Measurements from ENCODE around the gene VAT1L.

The VAT1L gene

GRCh38 chr16:77877712-77878347 lies 89.5 kb downstream of the VAT1L start:
- Histone ChIP-seq H3K36me3 (no peaks in the 10 kb centered on the region), H4K20me1 (no peaks in the 10 kb centered on the region), H3K4me1 (no peaks in the 10 kb centered on the region), H3K27ac (no peak overlapping the region), H3K27me3 (no peaks in the 10 kb centered on the region), H3K4me2 (no peak overlapping the region), H3K9me3 (no peaks in the 10 kb centered on the region), H3K4me3 (no peak overlapping the region), H3K9ac (no peak overlapping the region)
- no peak for TF ChIP-seq Cebpa-rat (IDR thresholded peaks at IDR 0.05)

GRCh38 chr16:77881355-77882030 lies 93.1 kb downstream of the VAT1L start:
- Histone ChIP-seq H3K36me3 (no peaks in the 10 kb centered on the region), H3K9me3 (no peaks in the 10 kb centered on the region), H4K20me1 (no peaks in the 10 kb centered on the region), H3K27me3 (no peaks in the 10 kb centered on the region), H3K9ac (no peak overlapping the region), H3K4me2 (no peak overlapping the region), H3K4me1 (no peaks in the 10 kb centered on the region), H3K4me3 (no peak overlapping the region), H3K27ac (no peak overlapping the region)
- no peak for TF ChIP-seq Cebpa-rat (IDR thresholded peaks at IDR 0.05)

- H3K27me3 ChIP-seq, result no peaks in the 10 kb centered on the region
- no peaks in the 10 kb centered on the region for H3K36me3 ChIP-seq
- no peak for TF ChIP-seq Cebpa-rat (IDR thresholded peaks at IDR 0.05)
- H3K27ac ChIP-seq, result no peak overlapping the region
- H3K9ac ChIP-seq, result no peak overlapping the region
- no peaks in the 10 kb centered on the region for H4K20me1 ChIP-seq
- no peak overlapping the region for H3K4me2 ChIP-seq
- no peak overlapping the region for H3K4me3 ChIP-seq
- H3K9me3 ChIP-seq, result no peaks in the 10 kb centered on the region
- no peaks in the 10 kb centered on the region for H3K4me1 ChIP-seq
These were observed 94.0 kb downstream of the VAT1L start for GRCh38 chr16:77882358-77882757.

GRCh38 chr16:77885571-77886295 lies 97.4 kb downstream of the VAT1L start:
- no peak for TF ChIP-seq Cebpa-rat (IDR thresholded peaks at IDR 0.05)

GRCh38 chr16:77888871-77889270 lies 100.5 kb downstream of the VAT1L start:
- Histone ChIP-seq H3K9ac (no peak overlapping the region), H3K4me3 (no peak overlapping the region), H3K4me1 (no peaks in the 10 kb centered on the region), H3K9me3 (no peaks in the 10 kb centered on the region), H4K20me1 (no peaks in the 10 kb centered on the region), H3K4me2 (no peak overlapping the region), H3K27ac (no peak overlapping the region), H3K36me3 (no peaks in the 10 kb centered on the region), H3K27me3 (no peaks in the 10 kb centered on the region)
- no peak for TF ChIP-seq Cebpa-rat (IDR thresholded peaks at IDR 0.05)

More at GRCh38 chr16:77885571-77886295, 97.4 kb downstream of the VAT1L start:
- Histone ChIP-seq H3K9ac (no peak overlapping the region), H3K27ac (no peak overlapping the region), H4K20me1 (no peaks in the 10 kb centered on the region), H3K4me3 (no peak overlapping the region), H3K4me1 (no peaks in the 10 kb centered on the region), H3K9me3 (no peaks in the 10 kb centered on the region), H3K4me2 (no peak overlapping the region), H3K27me3 (no peaks in the 10 kb centered on the region), H3K36me3 (no peaks in the 10 kb centered on the region)

- H3K9ac ChIP-seq, result no peak overlapping the region
- H3K4me2 ChIP-seq, result no peak overlapping the region
- H3K27me3 ChIP-seq, result no peaks in the 10 kb centered on the region
- no peaks in the 10 kb centered on the region for H3K9me3 ChIP-seq
- H4K20me1 ChIP-seq, result no peaks in the 10 kb centered on the region
- no peak overlapping the region for H3K27ac ChIP-seq
- no peak overlapping the region for H3K4me3 ChIP-seq
- H3K4me1 ChIP-seq, result no peaks in the 10 kb centered on the region
- no peaks in the 10 kb centered on the region for H3K36me3 ChIP-seq
- no peak for TF ChIP-seq Cebpa-rat (IDR thresholded peaks at IDR 0.05)
These were observed 101.7 kb downstream of the VAT1L start for GRCh38 chr16:77890075-77890474.

- Histone ChIP-seq H3K4me3 (no peak overlapping the region), H4K20me1 (no peaks in the 10 kb centered on the region), H3K4me2 (no peak overlapping the region), H3K27ac (no peak overlapping the region), H3K9ac (no peak overlapping the region), H3K4me1 (peaks cover 6% of the 10 kb centered on the region; the same call in 1 of the 2 replicates), H3K9me3 (no peaks in the 10 kb centered on the region), H3K36me3 (no peaks in the 10 kb centered on the region), H3K27me3 (no peaks in the 10 kb centered on the region)
- TF ChIP-seq Cebpa-rat (IDR thresholded peaks at IDR 0.05), result no peak
These were observed 105.8 kb downstream of the VAT1L start for GRCh38 chr16:77894162-77894561.

GRCh38 chr16:77895962-77896361 lies 107.6 kb downstream of the VAT1L start:
- no peak for TF ChIP-seq Cebpa-rat (IDR thresholded peaks at IDR 0.05)
- H3K4me2 ChIP-seq, result no peak overlapping the region
- no peaks in the 10 kb centered on the region for H4K20me1 ChIP-seq

GRCh38 chr16:77896415-77897128 lies 108.2 kb downstream of the VAT1L start:
- H3K36me3 ChIP-seq, result no peaks in the 10 kb centered on the region
- H3K4me1 ChIP-seq, result peaks cover 6% of the 10 kb centered on the region; the same call in 1 of the 2 replicates
- H3K4me2 ChIP-seq, result no peak overlapping the region
- no peaks in the 10 kb centered on the region for H3K27me3 ChIP-seq
- H3K9me3 ChIP-seq, result no peaks in the 10 kb centered on the region
- no peak overlapping the region for H3K9ac ChIP-seq
- no peak overlapping the region for H3K27ac ChIP-seq
- TF ChIP-seq Cebpa-rat (IDR thresholded peaks at IDR 0.05), result no peak
- H3K4me3 ChIP-seq, result no peak overlapping the region
- H4K20me1 ChIP-seq, result no peaks in the 10 kb centered on the region

More at GRCh38 chr16:77895962-77896361, 107.6 kb downstream of the VAT1L start:
- Histone ChIP-seq H3K36me3 (no peaks in the 10 kb centered on the region), H3K4me3 (no peak overlapping the region), H3K9ac (no peak overlapping the region), H3K4me1 (peaks cover 6% of the 10 kb centered on the region; the same call in 1 of the 2 replicates), H3K27me3 (no peaks in the 10 kb centered on the region), H3K27ac (no peak overlapping the region), H3K9me3 (no peaks in the 10 kb centered on the region)

Data from BLaER1 (cell line).